Esophagus muscularis mucosa (tissue), 4 donors: ENCODE measurements around the gene DEDD2. TPM values are rescaled to one million over a fixed set of nuclear protein-coding genes. Genes with fewer than 3 reads are reported as not detected.
A peak's percentile ranks its signal among the peaks of the same experiment; 100 is the strongest.
"Not testable (repeated sequence)": the region's sequence is repeated elsewhere in the genome, so short reads cannot be mapped to it uniquely, and the experiment has no call there.

Source experiments
- DNase-seq: peaks from one replicate; pipeline ENCODE4 v3.0.0-alpha.2; 2017; ENCODE audit errors: extremely low spot score
- H3K27ac ChIP-seq, 4 donors: fragments of 200-600 bp; sonication (generic); replicated peaks in 1 of 4; 1 replicate in 3 of 4; 2 replicates in 1 of 4; pipeline ENCODE4 v1.5.1; 2016 to 2019; ENCODE audit warnings: mild to moderate bottlenecking in 1 of 4
- H3K27me3 ChIP-seq, 4 donors: fragments of 200-600 bp; sonication (generic); one replicate each; pipeline versions ENCODE4 v1.5.1 to v1.6.0; 2016 to 2019
- H3K36me3 ChIP-seq, 4 donors: fragments of 200-600 bp; sonication (generic); one replicate each; pipeline ENCODE4 v1.5.1; 2016 to 2019
- H3K4me1 ChIP-seq, 4 donors: fragments of 200-600 bp; sonication (generic); one replicate each; pipeline ENCODE4 v1.5.1; 2016 to 2019
- H3K4me3 ChIP-seq, 4 donors: fragments of 200-600 bp; sonication (generic); 1 replicate in 2 of 4; 2 replicates in 2 of 4; pipeline ENCODE4 v1.5.1; 2016 to 2019; ENCODE audit warnings: mild to moderate bottlenecking in 4 of 4, moderate library complexity in 1 of 4
- H3K9me3 ChIP-seq, 4 donors: fragments of 200-600 bp; sonication (generic); 1 replicate in 3 of 4; 2 replicates in 1 of 4; pipeline ENCODE4 v1.5.1; 2016 to 2019
- EP300 ChIP-seq: sonication (generic); formaldehyde crosslinking; IDR thresholded peaks from one replicate; pipeline ENCODE4 v1.6.1; 2017; ENCODE audit warnings: antibody characterized with exemption
- POLR2A ChIP-seq: fragments of 450-650 bp; IDR thresholded peaks from one replicate; pipeline ENCODE4 v1.6.1; 2017; ENCODE audit warnings: antibody characterized with exemption, moderate library complexity, mild to moderate bottlenecking, low read depth
- POLR2AphosphoS5 ChIP-seq, 2 donors: sonication (generic); formaldehyde crosslinking; IDR thresholded peaks; one replicate each; pipeline ENCODE4 v1.6.1; 2017; ENCODE audit warnings: antibody characterized with exemption in 2 of 2
- WGBS: methylation state at CpG from one replicate; pipeline ENCODE4 v1.1.5; 2018; 5-methylcytosine and 5-hydroxymethylcytosine counted together
- intact Hi-C: fragments of 100-400 bp; cut with DNase I; formaldehyde crosslinking; loops from one replicate; pipeline ENCODE4 v1.15.1; 2023
- total RNA-seq, 4 donors: library from RNA; depleted of rRNA; stranded (reverse); fragments of >200 nt; gene quantifications; one replicate each; pipeline versions ENCODE4 v1.1.0 to v1.2.1, GENCODE V29; 2016
- TF ChIP-seq, protein P1 (sequence below), 3 experiments: fragments of 200-600 bp in 2 of 3; fragments of 450-650 bp in 1 of 3; sonication (generic) in 2 of 3; IDR thresholded peaks; one replicate each; pipeline ENCODE4 v1.5.1; 2017 to 2019; ENCODE audit warnings: antibody characterized with exemption in 3 of 3, mild to moderate bottlenecking in 2 of 3, moderate library complexity in 1 of 3

The DEDD2 gene
- 10 to 100 TPM; 22.0 to 42.1 (median 31.2) TPM for total RNA-seq

DNA sequence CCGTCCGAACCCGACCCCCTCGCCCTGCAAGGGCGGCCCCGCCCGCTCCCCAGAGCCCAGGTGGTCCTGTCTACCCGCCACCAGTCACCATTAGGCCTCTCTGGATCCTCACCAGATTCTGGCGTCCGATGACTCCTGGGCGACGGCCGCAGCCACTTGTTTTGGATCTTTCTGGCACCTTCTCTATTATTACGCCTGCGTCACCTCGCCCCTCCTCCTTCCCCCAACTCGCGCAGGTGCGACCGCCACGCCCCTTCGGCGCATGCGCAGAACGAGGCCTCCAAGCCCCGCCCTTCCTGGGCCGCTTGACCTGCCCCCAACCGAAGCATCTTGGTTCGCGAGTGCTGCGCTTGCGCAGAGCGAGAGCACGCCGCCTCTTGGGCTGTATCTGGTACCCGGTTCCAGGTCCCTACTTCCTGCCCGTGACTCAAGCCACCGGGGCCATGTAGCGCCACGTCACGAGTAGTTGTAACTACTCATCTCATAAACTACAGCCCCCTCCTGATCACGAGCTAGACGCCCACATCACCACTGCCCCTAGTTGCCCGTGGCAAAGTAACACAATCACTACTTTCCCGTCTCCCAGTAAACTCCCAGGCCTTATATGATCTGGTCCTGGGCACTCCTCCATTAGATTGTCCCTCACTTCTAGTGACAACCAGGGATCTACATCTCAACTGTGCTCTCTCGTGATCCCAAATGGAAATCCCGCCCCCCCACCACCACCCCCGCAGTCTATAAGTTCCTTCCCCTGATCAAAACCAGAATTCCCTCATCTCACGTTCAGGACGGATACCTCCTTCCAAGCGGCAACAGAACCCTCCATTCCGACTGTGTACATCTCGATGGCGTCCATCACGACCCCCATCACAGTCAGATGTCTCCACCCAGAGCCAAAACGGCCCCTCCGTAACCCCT lies at the start of gene DEDD2:
Gene DEDD2, minus strand, starts transcription at position 158 of the 918 bp plus-strand sequence. CDS start 670 bp downstream, outside the sequence.
- Histone ChIP-seq H3K9me3 (no peaks in the 10 kb centered on the region), H3K4me3 (peak within 1 kb of the TSS; percentile 69 to 94 (median 86)), H3K36me3 (peaks cover 0 to 28% (median 19%) of the 10 kb centered on the region in 4 donors), H3K4me1 (peaks cover 33 to 76% (median 60%) of the 10 kb centered on the region in 4 donors), H3K27me3 (no peaks in the 10 kb centered on the region), H3K27ac (peak within 1 kb of the TSS; percentile 85 to 93 (median 88))
- peak; percentile 18 for TF ChIP-seq POLR2A
- TF ChIP-seq POLR2AphosphoS5 (IDR thresholded peaks at IDR 0.05) = peak; percentile 89 to 100
- TF ChIP-seq EP300 = no peak
- TF ChIP-seq, protein P1, sequence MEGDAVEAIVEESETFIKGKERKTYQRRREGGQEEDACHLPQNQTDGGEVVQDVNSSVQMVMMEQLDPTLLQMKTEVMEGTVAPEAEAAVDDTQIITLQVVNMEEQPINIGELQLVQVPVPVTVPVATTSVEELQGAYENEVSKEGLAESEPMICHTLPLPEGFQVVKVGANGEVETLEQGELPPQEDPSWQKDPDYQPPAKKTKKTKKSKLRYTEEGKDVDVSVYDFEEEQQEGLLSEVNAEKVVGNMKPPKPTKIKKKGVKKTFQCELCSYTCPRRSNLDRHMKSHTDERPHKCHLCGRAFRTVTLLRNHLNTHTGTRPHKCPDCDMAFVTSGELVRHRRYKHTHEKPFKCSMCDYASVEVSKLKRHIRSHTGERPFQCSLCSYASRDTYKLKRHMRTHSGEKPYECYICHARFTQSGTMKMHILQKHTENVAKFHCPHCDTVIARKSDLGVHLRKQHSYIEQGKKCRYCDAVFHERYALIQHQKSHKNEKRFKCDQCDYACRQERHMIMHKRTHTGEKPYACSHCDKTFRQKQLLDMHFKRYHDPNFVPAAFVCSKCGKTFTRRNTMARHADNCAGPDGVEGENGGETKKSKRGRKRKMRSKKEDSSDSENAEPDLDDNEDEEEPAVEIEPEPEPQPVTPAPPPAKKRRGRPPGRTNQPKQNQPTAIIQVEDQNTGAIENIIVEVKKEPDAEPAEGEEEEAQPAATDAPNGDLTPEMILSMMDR (IDR thresholded peaks at IDR 0.05) = peak in 1 of 3 experiments; percentile 39
- DNase-seq = peak; percentile 99
- 28% methylated on average over 32 of the region's 57 CpGs for WGBS
- intact Hi-C loops = no loop called here

- 90% methylated on average over 25 of the region's 25 CpGs for WGBS
- peaks cover 25 to 34% (median 33%) of the 10 kb centered on the region in 4 donors for H3K4me1 ChIP-seq
- H3K4me3 ChIP-seq, H3K36me3 ChIP-seq, DNase-seq, H3K27me3 ChIP-seq, H3K9me3 ChIP-seq, intact Hi-C loops: not testable (repeated sequence)
- peak overlapping the region in 2 of 4 donors; percentile 95 to 99 for H3K27ac ChIP-seq
Observed at GRCh38 chr19:42266928-42267603, 49.6 kb upstream of the DEDD2 start.

DNA sequence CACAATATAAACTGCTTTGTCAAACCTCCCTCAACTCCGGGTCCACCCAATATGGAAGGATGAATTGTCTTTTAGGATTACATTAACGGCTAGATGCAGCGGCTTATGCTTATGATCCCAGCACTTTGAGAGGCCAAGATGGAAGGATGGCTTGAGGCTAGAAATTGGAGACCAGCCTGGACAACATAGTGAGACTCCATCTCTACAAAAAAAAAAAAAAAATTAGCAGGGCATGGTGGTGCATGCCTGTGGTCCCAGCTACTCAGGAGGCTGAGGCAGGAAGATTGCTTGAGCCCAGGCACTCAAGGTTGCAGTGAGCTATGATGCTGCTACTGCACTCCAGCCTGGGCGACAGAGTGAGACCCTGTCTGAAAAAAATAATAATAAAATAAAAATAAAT lies 48.6 kb upstream of the DEDD2 start:
- DNase-seq, H3K36me3 ChIP-seq, intact Hi-C loops, H3K27me3 ChIP-seq, H3K4me3 ChIP-seq, H3K27ac ChIP-seq, H3K9me3 ChIP-seq: not testable (repeated sequence)
- WGBS = 92% methylated on average over 4 of the region's 4 CpGs
- H3K4me1 ChIP-seq = peaks cover 19 to 25% (median 23%) of the 10 kb centered on the region in 4 donors

- no peak overlapping the region for H3K4me3 ChIP-seq
- H3K27ac ChIP-seq = no peak overlapping the region
- peaks cover 3 to 8% (median 5%) of the 10 kb centered on the region in 4 donors for H3K4me1 ChIP-seq
- TF ChIP-seq POLR2A (no peak), EP300 (no peak), POLR2AphosphoS5 (IDR thresholded peaks at IDR 0.05) (no peak)
- TF ChIP-seq, protein P1 (IDR thresholded peaks at IDR 0.05) = no peak
- H3K27me3 ChIP-seq = no peaks in the 10 kb centered on the region
- no peaks in the 10 kb centered on the region for H3K36me3 ChIP-seq
- WGBS = 89% methylated on average over 3 of the region's 3 CpGs
- no peak for DNase-seq
- no peaks in the 10 kb centered on the region for H3K9me3 ChIP-seq
- intact Hi-C loops = no loop called here
Observed at GRCh38 chr19:42261763-42262162, 44.3 kb upstream of the DEDD2 start.

DNA sequence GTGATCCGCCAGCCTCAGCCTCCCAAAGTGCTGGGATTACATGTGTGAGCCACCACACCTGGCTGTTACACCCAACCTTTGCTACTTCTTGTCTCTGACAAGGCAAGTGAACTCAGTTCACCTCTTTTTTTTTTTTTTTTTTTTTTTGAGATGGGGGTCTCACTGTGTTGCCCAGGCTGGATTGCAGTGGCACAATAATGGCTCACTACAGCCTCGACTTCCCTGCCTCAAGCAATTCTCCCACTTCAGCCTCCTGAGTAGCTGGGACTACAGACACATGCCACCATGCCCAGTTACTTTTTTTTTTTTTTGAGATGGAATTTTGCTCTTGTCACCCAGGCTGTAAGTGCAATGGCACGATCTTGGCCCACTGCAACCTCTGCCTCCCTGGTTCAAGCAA lies 40.4 kb upstream of the DEDD2 start:
- H3K4me3 ChIP-seq, H3K36me3 ChIP-seq, DNase-seq, H3K9me3 ChIP-seq, H3K27me3 ChIP-seq, intact Hi-C loops, H3K27ac ChIP-seq: not testable (repeated sequence)
- 84% methylated on average over 3 of the region's 3 CpGs for WGBS
- peaks cover 16 to 26% (median 24%) of the 10 kb centered on the region in 4 donors for H3K4me1 ChIP-seq
